SK-N-SH (cell line): ENCODE measurements around the gene DYNLT2B. TPM values are rescaled to one million over a fixed set of nuclear protein-coding genes. Genes with fewer than 3 reads are reported as not detected.

ENCODE experiments used
- CTCF ChIA-PET: fragments of 300-600, 350-600 bp; formaldehyde crosslinking; extraction: SDS; loops from one replicate; lab custom pipeline; 2021; lab: Yijun Ruan, JAX
- POLR2A ChIA-PET: fragments of 350-600 bp; sonication (Branson Sonifier 250); formaldehyde crosslinking; extraction: SDS; loops from one replicate; lab custom pipeline; 2020; ENCODE audit warnings: antibody characterized with exemption, inconsistent platforms; lab: Yijun Ruan, JAX
- DNase-seq: peaks from one replicate; pipeline ENCODE4 v3.0.0; 2012
- H2AFZ ChIP-seq: fragments of 200-600 bp; sonication (generic); 2 replicates; pipeline ENCODE4 v1.8.1; 2016; ENCODE audit warnings: antibody characterized with exemption, mild to moderate bottlenecking, low read depth
- H3F3A ChIP-seq: fragments of 200-600 bp; sonication (generic); replicated peaks from 2 replicates; pipeline ENCODE3; 2016; ENCODE audit warnings: antibody characterized with exemption, mild to moderate bottlenecking; ENCODE audit not compliant: insufficient read depth
- H3K27ac ChIP-seq, 2 experiments: fragments of 200-500 bp in 1 of 2; fragments of 200-600 bp in 1 of 2; sonication (Bioruptor generic) in 1 of 2; sonication (generic), shearing (Covaris generic) in 1 of 2; 2 replicates each; pipeline versions ENCODE4 v1.5.1 to v1.6.1; 2014 to 2016; ENCODE audit warnings: low read depth in 2 of 2, inconsistent platforms in 1 of 2, low read length in 1 of 2, mild to moderate bottlenecking in 1 of 2, mixed read lengths in 1 of 2
- H3K27me3 ChIP-seq: fragments of 200-600 bp; sonication (generic), shearing (Covaris generic); 2 replicates; pipeline ENCODE4 v1.6.1; 2016; ENCODE audit warnings: mixed run types; ENCODE audit not compliant: insufficient read depth
- H3K36me3 ChIP-seq, 2 experiments: fragments of 200-500 bp in 1 of 2; fragments of 200-600 bp in 1 of 2; sonication (Bioruptor generic) in 1 of 2; sonication (generic) in 1 of 2; replicated peaks in 1 of 2; 2 replicates each; pipeline versions ENCODE3 to v1.5.1; 2014 to 2016; ENCODE audit warnings: low read length in 1 of 2, mild to moderate bottlenecking in 1 of 2; ENCODE audit not compliant: insufficient read depth in 2 of 2, control insufficient read depth in 1 of 2
- H3K4me1 ChIP-seq, 2 experiments: fragments of 200-500 bp in 1 of 2; fragments of 200-600 bp in 1 of 2; sonication (Bioruptor generic) in 1 of 2; sonication (generic), shearing (Covaris generic) in 1 of 2; 2 replicates each; pipeline versions ENCODE4 v1.5.1 to v1.6.1; 2014 to 2016; ENCODE audit warnings: low read depth in 1 of 2, low read length in 1 of 2, mixed run types in 1 of 2; ENCODE audit not compliant: insufficient read depth in 2 of 2, control insufficient read depth in 1 of 2
- H3K4me2 ChIP-seq: fragments of 200-600 bp; sonication (generic), shearing (Covaris generic); 2 replicates; pipeline ENCODE4 v1.6.1; 2017; ENCODE audit warnings: mixed run types
- H3K4me3 ChIP-seq, 2 experiments: fragments of 200-500 bp in 1 of 2; fragments of 200-600 bp in 1 of 2; sonication (Bioruptor generic) in 1 of 2; sonication (generic), shearing (Covaris generic) in 1 of 2; 2 replicates each; pipeline versions ENCODE4 v1.5.1 to v1.8.1; 2014 to 2016; ENCODE audit warnings: low read depth in 2 of 2, inconsistent platforms in 1 of 2, low read length in 1 of 2, mild to moderate bottlenecking in 1 of 2, mixed read lengths in 1 of 2, moderate library complexity in 1 of 2
- H3K79me2 ChIP-seq: fragments of 200-600 bp; sonication (generic); 2 replicates; pipeline ENCODE4 v1.8.1; 2017; ENCODE audit warnings: mild to moderate bottlenecking; ENCODE audit not compliant: insufficient read depth
- H3K9ac ChIP-seq: fragments of 200-600 bp; sonication (generic); 2 replicates; pipeline ENCODE4 v1.6.1; 2017; ENCODE audit warnings: mixed run types
- H3K9me2 ChIP-seq: fragments of 200-600 bp; sonication (generic); 2 replicates; pipeline ENCODE4 v1.6.1; 2017; ENCODE audit warnings: mixed run types
- H3K9me3 ChIP-seq: fragments of 200-600 bp; sonication (generic); 2 replicates; pipeline ENCODE4 v1.6.1; 2017; ENCODE audit warnings: mixed run types, mild to moderate bottlenecking, moderate library complexity
- H4K20me1 ChIP-seq: fragments of 200-600 bp; sonication (generic); 2 replicates; pipeline ENCODE4 v1.6.1; 2017; ENCODE audit warnings: mild to moderate bottlenecking, mixed run types; ENCODE audit not compliant: insufficient read depth
- FOXJ3 ChIP-seq: sonication (generic); formaldehyde crosslinking; IDR thresholded peaks from 2 replicates; pipeline ENCODE4 v1.5.1; 2020; ENCODE audit warnings: mild to moderate bottlenecking, missing genetic modification reagents
- FOXM1 ChIP-seq: IDR thresholded peaks from 2 replicates; pipeline ENCODE4 v1.4.0; 2012; ENCODE audit warnings: low read depth, mild to moderate bottlenecking
- GABPA ChIP-seq: IDR thresholded peaks from 2 replicates; pipeline ENCODE4 v1.4.0; 2012; ENCODE audit warnings: low read depth, mild to moderate bottlenecking
- JUND ChIP-seq: IDR thresholded peaks from 2 replicates; pipeline ENCODE4 v1.4.0; 2012
- MEF2A ChIP-seq: IDR thresholded peaks from 2 replicates; pipeline ENCODE4 v1.4.0; 2012; ENCODE audit warnings: low read depth, borderline replicate concordance
- MXI1 ChIP-seq: IDR thresholded peaks from 2 replicates; pipeline ENCODE4 v1.6.1; 2012; ENCODE audit warnings: mild to moderate bottlenecking, low read depth, low read length, improper control_type of control experiment
- NFIC ChIP-seq: IDR thresholded peaks from 2 replicates; pipeline ENCODE4 v1.4.0; 2012; ENCODE audit warnings: borderline replicate concordance
- NRF1 ChIP-seq: IDR thresholded peaks from 2 replicates; pipeline ENCODE4 v1.6.1; 2012; ENCODE audit warnings: low read depth, mild to moderate bottlenecking, low read length
- POLR2AphosphoS5 ChIP-seq: IDR thresholded peaks from 2 replicates; pipeline ENCODE4 v1.6.1; 2012; ENCODE audit warnings: low read depth, low read length
- RCOR1 ChIP-seq: fragments of 150-350 bp; IDR thresholded peaks from 2 replicates; pipeline ENCODE4 v1.6.1; 2017; ENCODE audit warnings: antibody characterized with exemption, low read length
- RFX5 ChIP-seq: IDR thresholded peaks from 2 replicates; pipeline ENCODE4 v1.6.1; 2012; ENCODE audit warnings: mild to moderate bottlenecking, improper control_type of control experiment, low read length
- SIN3A ChIP-seq: IDR thresholded peaks from 2 replicates; pipeline ENCODE4 v1.6.1; 2012; ENCODE audit warnings: low read depth, mild to moderate bottlenecking, low read length, moderate library complexity, borderline replicate concordance
- TCF12 ChIP-seq: IDR thresholded peaks from 2 replicates; pipeline ENCODE4 v1.4.0; 2012
- WGBS: methylation state at CpG from one replicate; pipeline ENCODE4 v1.1.6; 2017; ENCODE audit warnings: low lambda C conversion rate; 5-methylcytosine and 5-hydroxymethylcytosine counted together
- polyA plus RNA-seq, 3 experiments: library from polyadenylated mRNA; depleted of rRNA; stranded (reverse); fragments of >200 nt; gene quantifications; 2 replicates each; pipeline ENCODE4 v1.2.3, GENCODE V29; 2012
- TF ChIP-seq, protein P1 (sequence below): IDR thresholded peaks from 2 replicates; pipeline ENCODE4 v1.4.0; 2012; ENCODE audit warnings: low read depth, borderline replicate concordance
- TF ChIP-seq, protein P2 (sequence below): IDR thresholded peaks from 2 replicates; pipeline ENCODE4 v1.4.0; 2012; ENCODE audit warnings: low read depth, borderline replicate concordance
- TF ChIP-seq, protein P3 (sequence below): IDR thresholded peaks from 2 replicates; pipeline ENCODE4; 2012
- TF ChIP-seq, protein P4 (sequence below): IDR thresholded peaks from 2 replicates; pipeline ENCODE4 v1.4.0; 2012; ENCODE audit warnings: low read depth

DYNLT2B gene
- polyA plus RNA-seq, 1 of the 3 experiments (the other 2 are of a cell fraction) = 31.7 TPM

DNA sequence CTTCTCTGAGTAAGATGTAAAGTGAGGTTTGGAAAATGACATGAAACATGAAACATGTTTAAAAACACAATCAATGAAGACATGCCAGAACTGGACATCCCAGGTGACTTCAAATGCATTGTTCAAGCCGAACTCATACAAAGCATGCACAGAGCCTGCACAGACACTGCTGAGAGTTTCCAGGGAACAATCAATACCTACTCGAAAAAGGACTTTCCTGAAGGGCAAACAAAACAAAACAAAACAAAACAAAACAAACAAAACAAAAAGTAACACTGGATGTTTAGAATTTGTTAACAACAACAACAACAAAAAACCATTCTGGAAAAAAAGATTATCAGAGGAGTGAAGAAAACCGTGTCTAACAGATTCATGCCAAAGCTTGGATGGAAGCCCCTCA, 30.7 kb upstream of the DYNLT2B start:
- no peaks in the 10 kb centered on the region for H3K27me3 ChIP-seq
- H3K4me1 ChIP-seq = peaks cover 0 to 6% of the 10 kb centered on the region in 2 experiments; a peak in 1 of 4 replicates
- H2AFZ ChIP-seq = no peak overlapping the region
- no peaks in the 10 kb centered on the region for H4K20me1 ChIP-seq
- H3K79me2 ChIP-seq = no peaks in the 10 kb centered on the region
- H3K27ac ChIP-seq = no peak overlapping the region
- no peak overlapping the region for H3K4me3 ChIP-seq
- no peaks in the 10 kb centered on the region for H3K9me2 ChIP-seq
- no peak for DNase-seq
- CTCF ChIA-PET = no interaction called here
- POLR2A ChIA-PET = no interaction called here
- TF ChIP-seq FOXM1 = no peak
- TF ChIP-seq NRF1 = no peak
- TF ChIP-seq MEF2A = no peak
- no peak for TF ChIP-seq RFX5
- no peak for TF ChIP-seq GABPA
- no peak for TF ChIP-seq RCOR1
- no peak for TF ChIP-seq POLR2AphosphoS5
- TF ChIP-seq, protein P1, sequence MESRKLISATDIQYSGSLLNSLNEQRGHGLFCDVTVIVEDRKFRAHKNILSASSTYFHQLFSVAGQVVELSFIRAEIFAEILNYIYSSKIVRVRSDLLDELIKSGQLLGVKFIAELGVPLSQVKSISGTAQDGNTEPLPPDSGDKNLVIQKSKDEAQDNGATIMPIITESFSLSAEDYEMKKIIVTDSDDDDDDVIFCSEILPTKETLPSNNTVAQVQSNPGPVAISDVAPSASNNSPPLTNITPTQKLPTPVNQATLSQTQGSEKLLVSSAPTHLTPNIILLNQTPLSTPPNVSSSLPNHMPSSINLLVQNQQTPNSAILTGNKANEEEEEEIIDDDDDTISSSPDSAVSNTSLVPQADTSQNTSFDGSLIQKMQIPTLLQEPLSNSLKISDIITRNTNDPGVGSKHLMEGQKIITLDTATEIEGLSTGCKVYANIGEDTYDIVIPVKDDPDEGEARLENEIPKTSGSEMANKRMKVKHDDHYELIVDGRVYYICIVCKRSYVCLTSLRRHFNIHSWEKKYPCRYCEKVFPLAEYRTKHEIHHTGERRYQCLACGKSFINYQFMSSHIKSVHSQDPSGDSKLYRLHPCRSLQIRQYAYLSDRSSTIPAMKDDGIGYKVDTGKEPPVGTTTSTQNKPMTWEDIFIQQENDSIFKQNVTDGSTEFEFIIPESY = no peak
- TF ChIP-seq, protein P2, sequence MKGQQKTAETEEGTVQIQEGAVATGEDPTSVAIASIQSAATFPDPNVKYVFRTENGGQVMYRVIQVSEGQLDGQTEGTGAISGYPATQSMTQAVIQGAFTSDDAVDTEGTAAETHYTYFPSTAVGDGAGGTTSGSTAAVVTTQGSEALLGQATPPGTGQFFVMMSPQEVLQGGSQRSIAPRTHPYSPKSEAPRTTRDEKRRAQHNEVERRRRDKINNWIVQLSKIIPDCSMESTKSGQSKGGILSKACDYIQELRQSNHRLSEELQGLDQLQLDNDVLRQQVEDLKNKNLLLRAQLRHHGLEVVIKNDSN = no peak
- no peak for TF ChIP-seq MXI1
- TF ChIP-seq, protein P3, sequence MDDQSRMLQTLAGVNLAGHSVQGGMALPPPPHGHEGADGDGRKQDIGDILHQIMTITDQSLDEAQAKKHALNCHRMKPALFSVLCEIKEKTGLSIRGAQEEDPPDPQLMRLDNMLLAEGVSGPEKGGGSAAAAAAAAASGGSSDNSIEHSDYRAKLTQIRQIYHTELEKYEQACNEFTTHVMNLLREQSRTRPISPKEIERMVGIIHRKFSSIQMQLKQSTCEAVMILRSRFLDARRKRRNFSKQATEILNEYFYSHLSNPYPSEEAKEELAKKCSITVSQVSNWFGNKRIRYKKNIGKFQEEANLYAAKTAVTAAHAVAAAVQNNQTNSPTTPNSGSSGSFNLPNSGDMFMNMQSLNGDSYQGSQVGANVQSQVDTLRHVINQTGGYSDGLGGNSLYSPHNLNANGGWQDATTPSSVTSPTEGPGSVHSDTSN = no peak
- no peak for TF ChIP-seq FOXJ3 (CRISPR knock-in tag)
- TF ChIP-seq TCF12 = no peak
- TF ChIP-seq, protein P4, sequence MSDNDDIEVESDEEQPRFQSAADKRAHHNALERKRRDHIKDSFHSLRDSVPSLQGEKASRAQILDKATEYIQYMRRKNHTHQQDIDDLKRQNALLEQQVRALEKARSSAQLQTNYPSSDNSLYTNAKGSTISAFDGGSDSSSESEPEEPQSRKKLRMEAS = no peak
- no peak for TF ChIP-seq JUND
- no peak for TF ChIP-seq SIN3A
- TF ChIP-seq NFIC = no peak
- H3K9me3 ChIP-seq = no peaks in the 10 kb centered on the region
- H3K9ac ChIP-seq = no peak overlapping the region
- WGBS = 92% methylated on average over 3 of the region's 3 CpGs
- no peak overlapping the region for H3K4me2 ChIP-seq
- H3K36me3 ChIP-seq = peaks cover 23 to 26% of the 10 kb centered on the region in 2 experiments
- H3F3A ChIP-seq = no peaks in the 10 kb centered on the region
